Measurements from ENCODE around the gene PTPRG.
"Not testable (repeated sequence)": the region's sequence is repeated elsewhere in the genome, so short reads cannot be mapped to it uniquely, and the experiment has no call there.

The PTPRG gene

DNA sequence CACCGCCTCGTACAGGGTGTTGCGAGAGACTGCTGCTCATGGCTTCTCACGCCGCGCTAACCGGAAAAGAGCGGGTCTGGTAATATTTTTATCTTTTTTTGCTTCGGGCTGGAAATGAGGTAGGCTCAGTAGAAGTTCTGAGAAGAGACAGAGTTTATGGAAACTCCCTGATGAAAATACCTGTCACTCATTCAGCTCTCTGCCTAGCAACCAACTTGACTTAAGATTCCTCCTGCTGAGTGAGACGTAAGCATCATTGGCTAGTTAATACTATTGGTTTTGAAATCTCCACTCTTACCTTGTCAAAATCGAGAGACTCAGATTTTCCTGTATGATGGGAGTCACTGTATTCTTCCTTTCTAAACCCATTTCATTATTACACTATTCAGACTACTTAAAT lies 181.7 kb downstream of the PTPRG start:
- in situ Hi-C loops (cut with MboI; ENCODE audit: low sequenced_read_pairs), result no loop called here

- in situ Hi-C loops (cut with MboI; ENCODE audit: low sequenced_read_pairs), result no loop called here
Measured at GRCh38 chr3:61743686-61744242, 182.4 kb downstream of the PTPRG start.

- in situ Hi-C loops (cut with MboI; ENCODE audit: low sequenced_read_pairs), result no loop called here
Measured at GRCh38 chr3:61748288-61748687, 186.9 kb downstream of the PTPRG start.

DNA sequence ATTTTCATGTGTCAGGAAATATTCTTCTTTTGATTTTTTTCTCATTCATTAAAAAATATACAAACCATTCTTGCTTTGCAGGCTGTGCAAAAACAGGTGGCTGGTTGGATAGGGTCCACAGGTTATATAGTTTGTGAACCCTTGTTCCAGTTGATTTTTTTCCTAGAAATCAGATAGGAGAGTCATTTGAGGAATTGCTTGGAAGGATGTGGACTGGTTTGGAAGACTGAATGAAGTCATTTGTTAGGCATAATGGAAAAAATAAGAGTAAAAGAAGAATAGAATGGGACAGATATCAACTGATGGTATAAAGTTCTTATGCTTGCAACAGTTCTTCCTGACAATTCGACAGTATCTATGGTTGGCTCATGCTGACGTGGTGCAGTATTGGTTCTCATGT lies 189.4 kb downstream of the PTPRG start:
- in situ Hi-C loops (cut with MboI; ENCODE audit: low sequenced_read_pairs), result no loop called here

DNA sequence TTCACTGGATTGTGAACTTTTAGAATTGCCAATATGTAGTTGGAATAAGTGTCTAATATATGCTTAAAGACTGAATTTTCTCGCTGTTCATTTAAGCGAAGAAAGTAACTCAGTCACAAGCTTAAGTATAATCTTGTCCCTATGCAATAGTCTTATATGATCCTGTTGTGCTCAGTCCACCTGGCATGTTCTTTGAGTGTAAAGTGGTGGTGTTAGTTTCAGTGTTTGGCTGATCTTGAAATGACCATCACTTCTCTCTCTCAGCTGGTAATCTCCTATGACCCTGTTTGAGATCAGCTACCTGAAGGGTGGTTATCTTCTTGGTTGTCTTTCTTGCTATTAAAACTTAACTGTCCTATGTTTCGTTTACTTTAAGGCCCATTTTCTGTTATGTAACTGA lies 197.5 kb downstream of the PTPRG start:
- in situ Hi-C loops (cut with MboI; ENCODE audit: low sequenced_read_pairs), result no loop called here

DNA sequence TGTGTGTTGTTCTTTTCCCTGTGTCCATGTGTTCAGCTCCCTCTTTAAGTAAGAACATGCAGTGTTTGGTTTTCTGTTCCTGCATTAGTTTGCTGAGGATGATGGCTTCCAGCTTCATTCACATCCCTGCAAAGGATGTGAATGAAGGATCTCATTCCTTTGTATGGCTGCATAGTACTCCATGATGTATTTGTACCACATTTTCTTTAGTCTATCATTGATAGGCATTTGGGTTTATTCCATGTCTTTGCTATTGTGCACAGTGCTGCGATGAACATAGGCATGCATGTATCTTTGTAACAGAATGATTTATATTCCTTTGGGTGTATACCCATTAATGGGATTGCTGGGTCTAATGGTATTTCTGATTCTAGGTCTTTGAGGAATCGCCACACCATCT lies 199.4 kb downstream of the PTPRG start:
- in situ Hi-C loops (cut with MboI; ENCODE audit: low sequenced_read_pairs), result not testable (repeated sequence)

DNA sequence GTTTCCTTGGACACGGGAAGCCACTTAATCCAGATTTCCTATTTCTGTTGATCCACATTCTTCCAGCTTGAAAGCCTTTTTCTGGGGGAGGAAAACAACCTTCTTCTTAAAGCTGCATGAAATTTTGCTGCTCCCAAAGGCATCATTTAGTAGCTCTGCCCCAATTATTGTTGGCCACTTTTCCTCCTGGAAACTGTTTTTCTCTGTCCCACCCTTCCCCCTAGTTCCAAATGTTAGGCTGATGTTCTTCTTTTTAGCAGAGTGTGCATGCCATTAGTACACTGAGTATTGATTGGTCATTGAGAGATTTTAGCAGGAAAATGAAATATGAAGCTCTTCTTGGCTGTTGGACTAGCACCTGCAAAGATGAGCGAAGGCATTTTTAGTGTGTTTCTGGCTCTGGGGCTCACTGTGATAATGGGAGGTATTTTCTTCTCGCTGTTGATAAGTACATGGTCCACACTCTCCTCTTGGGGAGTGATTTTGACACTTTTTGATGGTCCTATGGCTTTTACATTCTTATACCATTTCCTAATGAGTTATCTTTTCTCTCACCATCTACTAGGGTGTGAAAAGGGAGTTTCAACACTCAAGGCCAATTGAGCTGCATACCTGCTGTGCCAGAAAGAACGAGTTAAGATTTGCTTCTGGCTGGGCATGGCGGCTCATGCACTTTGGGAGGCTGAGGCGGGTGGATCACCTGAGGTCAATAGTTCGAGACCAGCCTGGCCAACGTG lies 200.5 kb downstream of the PTPRG start:
- in situ Hi-C loops (cut with MboI; ENCODE audit: low sequenced_read_pairs), result no loop called here

GRCh38 chr3:61765157-61765876 lies 203.9 kb downstream of the PTPRG start:
- in situ Hi-C loops (cut with MboI; ENCODE audit: low sequenced_read_pairs), result no loop called here

GRCh38 chr3:61768284-61769037 lies 207.1 kb downstream of the PTPRG start:
- in situ Hi-C loops (cut with MboI; ENCODE audit: low sequenced_read_pairs), result no loop called here

DNA sequence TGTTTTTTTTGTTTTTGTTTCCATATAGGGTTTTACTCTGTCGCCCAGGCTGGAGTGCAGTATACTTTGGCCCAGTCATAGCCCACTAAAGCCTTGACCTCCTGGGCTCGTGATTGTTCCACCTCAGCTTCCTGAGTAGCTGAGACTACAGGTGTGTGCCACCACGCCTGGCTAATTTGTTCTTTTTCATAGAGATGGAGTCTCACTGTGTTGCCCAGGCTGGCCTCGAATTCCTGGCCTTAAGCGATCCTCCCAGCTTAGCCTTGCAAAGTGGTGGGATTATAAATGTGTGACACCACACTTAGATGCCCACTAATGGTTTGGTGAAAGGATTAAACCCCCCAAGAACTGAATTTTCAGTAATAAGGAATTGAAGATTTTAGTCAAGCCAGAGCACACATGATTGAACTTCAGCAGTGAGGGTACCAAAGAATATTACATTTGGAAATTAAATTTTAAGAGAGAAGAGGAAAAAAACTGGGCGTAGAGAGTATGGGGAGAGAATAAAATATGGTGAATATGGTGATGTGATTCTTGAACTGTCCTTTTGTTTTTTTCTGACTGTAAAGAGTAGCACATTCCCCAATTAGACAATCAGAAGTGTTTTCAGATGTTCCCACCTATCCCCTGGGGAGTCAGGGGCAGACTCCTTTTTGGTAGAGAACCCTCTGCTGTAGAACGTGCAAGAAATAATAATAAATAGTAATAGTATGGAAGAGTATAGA lies 208.1 kb downstream of the PTPRG start:
- in situ Hi-C loops (cut with MboI; ENCODE audit: low sequenced_read_pairs), result no loop called here

DNA sequence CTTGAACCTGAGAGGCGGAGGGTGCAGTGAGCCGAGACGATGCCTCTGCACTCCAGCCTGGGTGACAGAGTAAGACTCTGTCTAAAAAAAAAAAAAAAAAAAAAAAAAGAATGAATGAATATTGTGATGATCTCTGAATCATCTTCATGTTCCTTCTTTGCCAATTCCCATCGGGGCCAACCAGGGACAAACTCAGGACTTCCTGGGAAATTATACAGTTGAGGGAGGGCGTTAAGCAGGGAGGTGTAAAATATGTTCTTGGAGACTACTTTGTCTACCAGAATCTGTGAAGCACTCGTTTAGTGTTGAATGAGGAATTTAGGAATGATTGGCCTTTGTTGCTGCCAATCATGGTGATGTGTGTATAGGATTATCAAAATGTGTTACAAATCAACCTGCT lies 210.6 kb downstream of the PTPRG start:
- in situ Hi-C loops (cut with MboI; ENCODE audit: low sequenced_read_pairs), result no loop called here

GRCh38 chr3:61772456-61772855 lies 211.1 kb downstream of the PTPRG start:
- in situ Hi-C loops (cut with MboI; ENCODE audit: low sequenced_read_pairs), result no loop called here

DNA sequence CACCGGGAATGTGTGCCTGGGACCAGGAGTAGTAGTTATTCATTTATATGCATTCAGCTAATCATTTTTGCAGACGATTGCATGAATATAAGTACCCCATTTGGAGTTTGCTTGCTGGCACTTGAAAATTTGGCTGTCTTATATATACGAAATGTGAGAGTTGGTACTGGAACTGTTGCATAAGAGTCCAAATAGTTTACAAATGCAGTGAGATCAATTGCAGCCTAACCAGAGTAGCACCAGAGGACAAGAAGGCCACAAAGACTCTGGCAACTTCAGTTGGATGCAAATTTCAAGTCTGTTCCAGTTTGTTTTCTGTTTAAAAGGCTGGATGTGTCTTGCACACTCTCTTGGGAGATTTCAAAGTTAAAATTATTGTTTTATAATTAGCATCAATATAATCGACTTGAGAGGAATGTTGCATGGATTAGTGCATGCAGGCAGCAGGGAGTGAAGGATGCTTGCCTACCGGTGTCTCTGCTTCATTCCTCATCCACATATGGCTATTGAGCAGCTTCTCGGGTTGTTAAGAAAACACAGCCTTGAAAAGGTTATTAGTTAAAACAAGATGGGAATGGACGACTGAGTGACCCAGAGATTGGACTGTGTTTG lies 213.0 kb downstream of the PTPRG start:
- in situ Hi-C loops (cut with MboI; ENCODE audit: low sequenced_read_pairs), result no loop called here

- in situ Hi-C loops (cut with MboI; ENCODE audit: low sequenced_read_pairs), result no loop called here
Measured at GRCh38 chr3:61776390-61776789, 215.0 kb downstream of the PTPRG start.

GRCh38 chr3:61777483-61777882 lies 216.1 kb downstream of the PTPRG start:
- in situ Hi-C loops (cut with MboI; ENCODE audit: low sequenced_read_pairs), result no loop called here

DNA sequence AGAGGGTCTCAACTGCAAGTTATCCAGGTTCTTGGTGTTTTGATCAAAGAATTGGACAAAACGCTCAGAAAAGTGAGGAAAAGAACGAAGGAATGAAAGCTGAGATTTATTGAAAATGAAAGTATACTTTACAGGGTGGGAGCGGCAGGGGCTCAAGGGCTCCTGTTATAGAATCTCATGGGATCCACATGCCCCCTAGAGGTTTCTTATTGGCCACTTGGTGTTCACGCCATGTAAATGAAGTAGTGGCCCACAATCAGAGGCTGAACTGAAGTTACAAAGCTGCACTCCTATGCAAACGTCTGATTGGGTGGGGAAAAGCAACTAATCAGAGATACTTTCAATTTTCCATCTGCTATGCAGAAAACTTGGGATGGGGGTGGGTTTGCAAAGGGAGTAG lies 216.7 kb downstream of the PTPRG start:
- in situ Hi-C loops (cut with MboI; ENCODE audit: low sequenced_read_pairs), result no loop called here

DNA sequence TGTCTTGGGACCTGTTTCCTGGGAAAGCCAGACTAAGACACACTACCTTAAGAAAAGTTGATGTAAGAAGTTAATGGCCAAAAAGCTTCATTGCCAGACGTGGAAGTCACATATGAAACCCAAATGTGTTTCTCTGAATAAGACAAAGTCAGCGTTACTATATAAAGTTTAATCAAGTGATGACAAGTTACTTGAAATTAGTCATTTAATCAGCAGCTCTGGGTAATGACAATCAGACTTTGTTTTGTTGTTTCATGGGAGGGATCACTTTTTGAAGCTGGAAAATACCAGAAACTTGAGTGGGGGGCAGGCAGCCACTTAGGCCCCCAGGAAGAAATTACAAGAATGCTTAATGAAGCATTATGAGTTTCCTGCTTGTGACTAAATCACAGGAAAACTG lies 218.6 kb downstream of the PTPRG start:
- in situ Hi-C loops (cut with MboI; ENCODE audit: low sequenced_read_pairs), result no loop called here

GRCh38 chr3:61780455-61781228 lies 219.3 kb downstream of the PTPRG start:
- in situ Hi-C loops (cut with MboI; ENCODE audit: low sequenced_read_pairs), result no loop called here

DNA sequence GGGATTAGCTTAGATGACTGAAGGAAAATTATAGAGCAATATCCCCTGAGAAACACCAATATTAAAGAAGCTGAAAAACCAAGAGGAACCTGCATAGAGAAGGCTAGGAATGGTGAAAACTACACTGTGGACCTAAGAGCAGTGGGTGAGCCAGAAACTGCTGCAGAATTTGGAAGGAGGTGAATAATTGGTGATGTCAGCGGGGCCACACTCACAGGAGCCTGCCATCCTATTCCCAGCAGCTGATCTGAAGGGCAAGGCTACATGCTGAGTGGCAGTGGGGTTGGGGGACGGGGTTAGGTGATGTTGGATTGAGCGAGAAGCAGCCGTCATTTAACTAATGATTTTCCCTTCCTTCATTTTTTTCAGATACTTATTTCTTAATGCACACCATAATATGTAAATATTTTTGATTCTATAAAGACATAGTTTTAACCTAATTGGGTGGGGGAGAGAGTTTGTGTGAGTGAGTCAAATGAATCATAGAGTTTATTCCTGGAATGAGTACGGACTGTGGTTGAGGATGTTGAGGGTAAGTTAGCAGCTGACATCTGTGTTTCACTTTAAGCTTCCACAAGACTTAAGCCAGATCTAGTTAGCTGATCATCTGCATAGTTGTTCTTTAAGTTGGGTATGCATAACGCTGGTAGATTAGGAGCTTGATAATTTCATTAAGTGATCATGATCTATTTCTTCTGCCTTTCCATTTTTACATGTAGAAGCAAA lies 222.8 kb downstream of the PTPRG start:
- in situ Hi-C loops (cut with MboI; ENCODE audit: low sequenced_read_pairs), result no loop called here

Data from hTERT RPE-1 (cell line).